DND-41 (cell line): ENCODE data around the gene TNS1.

Experiments used
- ATAC-seq: fragments of 200-7000 bp; cut with Tn5 transposase; 3 replicates; pipeline ENCODE4 v1.9.1; 2021; ENCODE audit warnings: low read depth; ENCODE audit not compliant: insufficient read depth
- DNase-seq: peaks from one replicate; pipeline ENCODE4 v3.0.0-alpha.2; 2020
- H2AFZ ChIP-seq: 2 replicates; pipeline ENCODE4 v1.6.0; 2012; ENCODE audit warnings: low read depth, low read length
- H3K27ac ChIP-seq: 2 replicates; pipeline ENCODE4 v1.5.1; 2012; ENCODE audit warnings: low read length, inconsistent platforms
- H3K27me3 ChIP-seq: fragments of 200-600 bp; sonication (generic); 2 replicates; pipeline ENCODE4 v1.6.0; 2012; ENCODE audit warnings: low read length, mild to moderate bottlenecking, inconsistent platforms; ENCODE audit not compliant: insufficient read depth, poor library complexity
- H3K36me3 ChIP-seq: 2 replicates; pipeline ENCODE4 v1.5.1; 2012; ENCODE audit warnings: low read length, inconsistent platforms; ENCODE audit not compliant: insufficient read depth
- H3K4me1 ChIP-seq: 2 replicates; pipeline ENCODE4 v1.5.1; 2012; ENCODE audit warnings: mild to moderate bottlenecking, low read length; ENCODE audit not compliant: insufficient read depth
- H3K4me2 ChIP-seq: 2 replicates; pipeline ENCODE4 v1.6.0; 2012; ENCODE audit warnings: mild to moderate bottlenecking, moderate library complexity, low read length, inconsistent platforms; ENCODE audit not compliant: insufficient read depth
- H3K4me3 ChIP-seq, 2 experiments: fragments of 200-600 bp in 1 of 2; shearing (Covaris generic) in 1 of 2; 2 replicates each; pipeline ENCODE4 v1.5.1; 2012 to 2016; ENCODE audit warnings: inconsistent platforms in 2 of 2, low read length in 2 of 2, mild to moderate bottlenecking in 2 of 2, low read depth in 1 of 2, moderate library complexity in 1 of 2
- H3K79me2 ChIP-seq: 2 replicates; pipeline ENCODE4 v1.6.0; 2012; ENCODE audit warnings: low read length, inconsistent platforms; ENCODE audit not compliant: insufficient read depth
- H3K9ac ChIP-seq: 2 replicates; pipeline ENCODE4 v1.6.0; 2012; ENCODE audit warnings: low read depth, mild to moderate bottlenecking, inconsistent platforms, low read length, moderate library complexity
- H3K9me3 ChIP-seq: 2 replicates; pipeline ENCODE4 v1.5.1; 2012; ENCODE audit warnings: low read length, moderate library complexity, mild to moderate bottlenecking, inconsistent platforms; ENCODE audit not compliant: insufficient read depth, severe bottlenecking
- H4K20me1 ChIP-seq: 2 replicates; pipeline ENCODE4 v1.6.0; 2012; ENCODE audit warnings: low read length; ENCODE audit not compliant: insufficient read depth
- CTCF ChIP-seq: IDR thresholded peaks from 2 replicates; pipeline ENCODE4 v1.5.1; 2012; ENCODE audit warnings: borderline replicate concordance, low read length, moderate library complexity, mild to moderate bottlenecking; ENCODE audit not compliant: poor library complexity, severe bottlenecking; ENCODE audit errors: extremely low read depth
- EZH2 ChIP-seq: IDR thresholded peaks from 3 replicates; pipeline ENCODE4 v1.6.1; 2012; ENCODE audit warnings: borderline replicate concordance, low read depth, mild to moderate bottlenecking, moderate library complexity, low read length, inconsistent platforms; ENCODE audit not compliant: severe bottlenecking

Gene TNS1

GRCh38 chr2:217845301-217845700 is 157.5 kb downstream of the TNS1 start:
- H2AFZ ChIP-seq: no peak overlapping the region
- no peaks in the 10 kb centered on the region for H3K4me1 ChIP-seq
- no peak overlapping the region for H3K4me2 ChIP-seq
- no peak overlapping the region for H3K4me3 ChIP-seq
- H3K27me3 ChIP-seq: peaks cover 4% of the 10 kb centered on the region
- no peaks in the 10 kb centered on the region for H3K36me3 ChIP-seq
- H3K9ac ChIP-seq: no peak overlapping the region
- TF ChIP-seq EZH2 (no peak), CTCF (no peak)
- no peak overlapping the region for H3K27ac ChIP-seq
- H3K79me2 ChIP-seq: no peaks in the 10 kb centered on the region
- ATAC-seq: no peak
- H4K20me1 ChIP-seq: no peaks in the 10 kb centered on the region
- no peak for DNase-seq
- peaks cover 5% of the 10 kb centered on the region for H3K9me3 ChIP-seq

DNA sequence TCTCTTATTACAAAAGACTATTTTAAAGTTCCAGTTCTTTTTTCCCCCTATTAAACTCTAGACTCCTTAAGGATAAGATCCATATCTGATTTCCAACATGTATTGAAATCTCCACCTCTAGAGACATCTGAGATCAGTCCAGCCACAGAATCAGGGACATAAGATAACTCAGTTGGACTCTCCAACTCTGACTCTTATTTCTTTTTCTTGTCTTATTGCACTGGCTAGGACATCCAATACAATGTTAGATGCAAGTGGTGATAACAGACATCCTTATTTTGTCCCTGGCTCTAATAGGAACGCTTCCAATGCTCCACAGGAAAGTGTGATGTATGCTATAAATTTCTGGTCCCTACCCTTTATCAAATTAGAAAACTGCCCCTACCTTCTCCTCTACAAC is 158.1 kb downstream of the TNS1 start:
- Histone ChIP-seq H3K36me3 (no peaks in the 10 kb centered on the region), H3K4me3 (no peak overlapping the region), H3K27ac (no peak overlapping the region), H3K4me2 (no peak overlapping the region), H3K4me1 (no peaks in the 10 kb centered on the region), H3K9me3 (peaks cover 5% of the 10 kb centered on the region), H3K9ac (no peak overlapping the region), H3K79me2 (no peaks in the 10 kb centered on the region), H2AFZ (no peak overlapping the region), H4K20me1 (no peaks in the 10 kb centered on the region), H3K27me3 (peaks cover 4% of the 10 kb centered on the region)
- ATAC-seq (no peak), DNase-seq (no peak)
- TF ChIP-seq CTCF (no peak), EZH2 (no peak)

GRCh38 chr2:217843324-217843723 is 159.5 kb downstream of the TNS1 start:
- H3K4me2 ChIP-seq: no peak overlapping the region
- no peaks in the 10 kb centered on the region for H3K4me1 ChIP-seq
- no peak overlapping the region for H3K27ac ChIP-seq
- peaks cover 5% of the 10 kb centered on the region for H3K9me3 ChIP-seq
- DNase-seq: no peak
- no peaks in the 10 kb centered on the region for H3K79me2 ChIP-seq
- TF ChIP-seq CTCF (no peak), EZH2 (no peak)
- H3K27me3 ChIP-seq: peaks cover 4% of the 10 kb centered on the region
- H2AFZ ChIP-seq: no peak overlapping the region
- no peak overlapping the region for H3K9ac ChIP-seq
- H3K4me3 ChIP-seq: no peak overlapping the region
- no peak for ATAC-seq
- no peaks in the 10 kb centered on the region for H3K36me3 ChIP-seq
- no peaks in the 10 kb centered on the region for H4K20me1 ChIP-seq

GRCh38 chr2:217842017-217842416 is 160.8 kb downstream of the TNS1 start:
- no peak overlapping the region for H2AFZ ChIP-seq
- no peaks in the 10 kb centered on the region for H3K4me1 ChIP-seq
- H3K79me2 ChIP-seq: no peaks in the 10 kb centered on the region
- H3K36me3 ChIP-seq: no peaks in the 10 kb centered on the region
- no peak for ATAC-seq
- no peaks in the 10 kb centered on the region for H4K20me1 ChIP-seq
- H3K27me3 ChIP-seq: no peaks in the 10 kb centered on the region
- no peak overlapping the region for H3K4me3 ChIP-seq
- H3K9me3 ChIP-seq: peaks cover 5% of the 10 kb centered on the region
- no peak for DNase-seq
- no peak overlapping the region for H3K27ac ChIP-seq
- no peak overlapping the region for H3K9ac ChIP-seq
- TF ChIP-seq EZH2 (no peak), CTCF (no peak)
- H3K4me2 ChIP-seq: no peak overlapping the region
